ENCODE measurements around the gene SLC39A9.

DNA sequence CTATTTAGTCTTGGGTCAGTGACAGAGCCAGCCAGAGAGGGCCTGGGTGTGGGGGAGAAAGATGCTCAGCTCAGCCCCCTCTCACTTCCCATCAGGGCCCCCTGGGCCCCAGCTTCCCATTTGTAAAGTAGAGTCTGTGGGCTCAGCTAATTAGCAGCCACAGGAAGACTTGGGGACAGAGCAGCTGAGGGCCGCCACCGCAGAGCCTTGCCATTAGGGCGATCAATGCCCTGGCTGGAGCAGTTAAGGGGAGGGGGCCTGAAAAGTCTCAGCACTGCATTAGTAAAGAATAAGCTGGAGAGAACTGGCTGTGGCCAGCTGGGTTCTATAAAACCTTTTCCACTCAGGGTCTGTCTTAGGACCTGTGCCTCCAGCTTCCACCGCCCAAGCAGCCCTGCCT lies 88.7 kb downstream of the SLC39A9 start:
- TF ChIP-seq, protein P1, sequence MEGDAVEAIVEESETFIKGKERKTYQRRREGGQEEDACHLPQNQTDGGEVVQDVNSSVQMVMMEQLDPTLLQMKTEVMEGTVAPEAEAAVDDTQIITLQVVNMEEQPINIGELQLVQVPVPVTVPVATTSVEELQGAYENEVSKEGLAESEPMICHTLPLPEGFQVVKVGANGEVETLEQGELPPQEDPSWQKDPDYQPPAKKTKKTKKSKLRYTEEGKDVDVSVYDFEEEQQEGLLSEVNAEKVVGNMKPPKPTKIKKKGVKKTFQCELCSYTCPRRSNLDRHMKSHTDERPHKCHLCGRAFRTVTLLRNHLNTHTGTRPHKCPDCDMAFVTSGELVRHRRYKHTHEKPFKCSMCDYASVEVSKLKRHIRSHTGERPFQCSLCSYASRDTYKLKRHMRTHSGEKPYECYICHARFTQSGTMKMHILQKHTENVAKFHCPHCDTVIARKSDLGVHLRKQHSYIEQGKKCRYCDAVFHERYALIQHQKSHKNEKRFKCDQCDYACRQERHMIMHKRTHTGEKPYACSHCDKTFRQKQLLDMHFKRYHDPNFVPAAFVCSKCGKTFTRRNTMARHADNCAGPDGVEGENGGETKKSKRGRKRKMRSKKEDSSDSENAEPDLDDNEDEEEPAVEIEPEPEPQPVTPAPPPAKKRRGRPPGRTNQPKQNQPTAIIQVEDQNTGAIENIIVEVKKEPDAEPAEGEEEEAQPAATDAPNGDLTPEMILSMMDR (IDR thresholded peaks at IDR 0.05): no peak
- no peak for TF ChIP-seq POLR2A (IDR thresholded peaks at IDR 0.05)
